ENCODE results near the gene OGFOD2.

Gene OGFOD2

DNA sequence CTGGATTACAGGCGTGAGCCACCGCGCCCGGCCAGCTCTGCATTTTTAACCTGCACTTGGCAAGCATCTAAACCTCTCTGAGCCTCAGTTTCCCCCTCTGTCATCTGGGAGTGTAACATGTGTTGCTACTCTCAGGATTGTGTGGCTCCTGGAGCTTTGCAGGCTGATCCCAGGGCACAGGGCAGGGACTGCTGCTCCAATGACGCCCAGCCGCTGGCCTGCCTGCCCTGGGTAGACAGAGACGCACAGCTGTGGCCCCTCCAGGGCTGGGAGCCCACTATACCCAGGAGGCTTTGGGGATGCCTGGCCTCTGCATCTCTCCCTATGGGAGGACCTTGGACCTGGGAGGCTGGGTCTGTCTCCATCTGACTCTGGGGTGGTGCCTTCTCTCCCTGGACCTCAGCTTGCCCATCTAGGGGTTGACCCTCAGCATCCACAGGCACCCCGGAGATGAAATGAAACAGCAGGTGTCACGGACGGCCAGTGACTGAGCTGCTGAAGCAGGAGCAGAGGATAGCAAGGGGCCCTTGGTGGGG is 19.2 kb downstream of the OGFOD2 start:
- Histone ChIP-seq H3K27ac (ENCODE audit: low read length) (no peak overlapping the region), H3K27me3 (ENCODE audit: low read depth, low read length) (no peaks in the 10 kb centered on the region), H3K4me1 (ENCODE audit: control insufficient read depth in 1 of 2, insufficient read depth in 2 of 2, low read length in 2 of 2) (peaks cover 4 to 11% of the 10 kb centered on the region in 2 donors), H3K36me3 (ENCODE audit: control insufficient read depth in 1 of 2, insufficient read depth in 2 of 2, low read length in 2 of 2) (peaks cover 0 to 26% of the 10 kb centered on the region in 2 donors), H3K9me3 (ENCODE audit: control insufficient read depth in 1 of 2, low read length in 2 of 2) (no peaks in the 10 kb centered on the region), H3K4me3 (ENCODE audit: low read depth in 1 of 2, low read length in 2 of 2) (no peak overlapping the region)

DNA sequence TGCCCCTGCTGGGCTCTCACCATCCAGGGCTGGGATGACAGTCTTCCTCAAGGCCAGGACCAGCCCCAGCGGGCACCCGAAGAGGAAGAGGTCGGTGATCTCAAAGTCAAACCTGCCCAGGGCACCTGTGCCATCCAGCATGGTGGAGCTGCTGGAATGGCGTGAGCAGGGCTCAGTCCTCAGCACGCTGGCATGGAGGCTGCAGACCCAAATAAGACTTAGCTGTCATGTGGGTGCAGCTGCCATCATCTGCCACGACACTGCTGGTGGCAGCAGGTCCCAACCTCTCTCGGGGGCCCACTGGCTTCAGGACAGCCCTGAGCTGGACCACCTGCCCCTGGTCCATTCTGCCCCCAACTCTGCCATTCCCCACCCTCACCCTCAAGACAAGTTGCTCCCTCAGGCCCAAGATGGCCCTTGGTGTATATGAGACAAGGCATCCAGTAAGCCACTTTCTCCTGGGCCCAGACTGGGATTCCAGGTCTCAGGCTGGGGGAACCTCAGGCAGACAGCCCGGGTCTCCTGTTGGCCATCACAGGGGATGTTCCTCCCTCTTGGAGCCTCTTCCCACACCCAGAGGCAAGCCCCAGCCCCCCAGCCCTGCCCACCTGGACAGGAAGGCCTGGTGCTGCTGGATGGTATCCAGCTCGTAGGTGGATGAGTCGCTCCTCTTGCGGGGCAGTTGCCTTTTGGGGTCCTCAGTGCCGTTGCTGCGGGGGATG is 19.9 kb downstream of the OGFOD2 start:
- H3K27me3 ChIP-seq (ENCODE audit: low read depth, low read length), result no peaks in the 10 kb centered on the region
- peaks cover 4 to 11% of the 10 kb centered on the region in 2 donors for H3K4me1 ChIP-seq (ENCODE audit: control insufficient read depth in 1 of 2, insufficient read depth in 2 of 2, low read length in 2 of 2)
- H3K27ac ChIP-seq (ENCODE audit: low read length), result no peak overlapping the region
- peaks cover 0 to 33% of the 10 kb centered on the region in 2 donors for H3K36me3 ChIP-seq (ENCODE audit: control insufficient read depth in 1 of 2, insufficient read depth in 2 of 2, low read length in 2 of 2)
- no peaks in the 10 kb centered on the region for H3K9me3 ChIP-seq (ENCODE audit: control insufficient read depth in 1 of 2, low read length in 2 of 2)
- H3K4me3 ChIP-seq (ENCODE audit: low read depth in 1 of 2, low read length in 2 of 2), result no peak overlapping the region

DNA sequence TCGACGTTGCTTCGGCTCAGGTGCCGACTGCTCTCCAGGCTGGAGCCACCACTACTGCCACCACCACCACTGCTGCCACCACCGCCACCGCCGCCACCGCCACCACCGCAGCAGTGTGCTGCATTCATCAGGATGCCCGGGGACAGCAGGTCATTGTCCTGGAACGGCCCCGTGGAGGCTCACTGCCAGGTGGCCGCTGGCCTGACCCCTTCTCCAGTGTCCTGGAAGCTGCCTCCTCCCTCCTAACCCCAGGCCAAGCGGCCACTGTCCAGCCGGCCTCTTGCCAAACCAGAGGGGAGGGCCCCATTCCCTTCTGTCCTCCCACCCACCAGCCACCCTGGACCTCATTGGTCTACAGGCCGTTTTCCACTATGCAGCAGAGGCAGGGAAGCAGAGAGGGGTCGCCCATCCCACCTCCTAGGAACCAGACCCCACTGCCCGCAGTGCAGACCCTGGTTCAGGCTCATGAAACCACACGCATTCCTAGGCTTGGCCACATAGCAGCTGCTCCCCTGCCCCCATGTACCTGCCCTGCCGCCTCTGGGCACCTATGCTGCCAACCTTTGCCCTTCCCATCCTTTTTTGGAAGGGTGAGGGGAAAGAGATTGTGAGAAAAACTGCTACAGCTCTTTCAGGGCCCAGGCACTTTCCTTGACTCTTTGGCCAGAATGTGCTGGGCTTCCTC is 20.6 kb downstream of the OGFOD2 start:
- peaks cover 4 to 11% of the 10 kb centered on the region in 2 donors for H3K4me1 ChIP-seq (ENCODE audit: control insufficient read depth in 1 of 2, insufficient read depth in 2 of 2, low read length in 2 of 2)
- no peaks in the 10 kb centered on the region for H3K9me3 ChIP-seq (ENCODE audit: control insufficient read depth in 1 of 2, low read length in 2 of 2)
- peaks cover 0 to 39% of the 10 kb centered on the region in 2 donors for H3K36me3 ChIP-seq (ENCODE audit: control insufficient read depth in 1 of 2, insufficient read depth in 2 of 2, low read length in 2 of 2)
- H3K27me3 ChIP-seq (ENCODE audit: low read depth, low read length), result no peaks in the 10 kb centered on the region
- H3K27ac ChIP-seq (ENCODE audit: low read length), result no peak overlapping the region
- H3K4me3 ChIP-seq (ENCODE audit: low read depth in 1 of 2, low read length in 2 of 2), result no peak overlapping the region

DNA sequence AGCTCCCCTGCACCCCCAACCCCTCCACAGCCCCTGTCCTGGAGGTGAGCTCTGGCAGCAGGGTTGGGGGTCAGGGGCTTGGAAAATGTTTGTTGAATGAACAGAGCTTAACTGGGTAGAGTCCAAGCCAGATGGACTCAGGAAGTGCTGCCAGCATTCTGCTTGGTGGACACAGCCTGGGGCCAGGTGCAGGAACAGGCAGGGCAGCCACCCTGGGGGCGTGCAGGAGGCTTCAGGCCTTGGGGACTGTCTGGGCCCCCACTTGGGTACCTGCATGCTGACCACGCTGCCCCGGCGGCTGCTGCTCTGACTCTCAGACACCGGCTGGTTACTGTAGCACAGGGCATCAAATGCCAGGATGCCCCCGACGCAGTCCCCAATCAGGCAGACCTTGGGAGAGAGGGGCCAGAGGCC is 21.2 kb downstream of the OGFOD2 start:
- H3K36me3 ChIP-seq (ENCODE audit: control insufficient read depth in 1 of 2, insufficient read depth in 2 of 2, low read length in 2 of 2), result peaks cover 0 to 41% of the 10 kb centered on the region in 2 donors
- no peaks in the 10 kb centered on the region for H3K9me3 ChIP-seq (ENCODE audit: control insufficient read depth in 1 of 2, low read length in 2 of 2)
- no peak overlapping the region for H3K4me3 ChIP-seq (ENCODE audit: low read depth in 1 of 2, low read length in 2 of 2)
- peaks cover 4 to 11% of the 10 kb centered on the region in 2 donors for H3K4me1 ChIP-seq (ENCODE audit: control insufficient read depth in 1 of 2, insufficient read depth in 2 of 2, low read length in 2 of 2)
- no peak overlapping the region for H3K27ac ChIP-seq (ENCODE audit: low read length)
- H3K27me3 ChIP-seq (ENCODE audit: low read depth, low read length), result no peaks in the 10 kb centered on the region

DNA sequence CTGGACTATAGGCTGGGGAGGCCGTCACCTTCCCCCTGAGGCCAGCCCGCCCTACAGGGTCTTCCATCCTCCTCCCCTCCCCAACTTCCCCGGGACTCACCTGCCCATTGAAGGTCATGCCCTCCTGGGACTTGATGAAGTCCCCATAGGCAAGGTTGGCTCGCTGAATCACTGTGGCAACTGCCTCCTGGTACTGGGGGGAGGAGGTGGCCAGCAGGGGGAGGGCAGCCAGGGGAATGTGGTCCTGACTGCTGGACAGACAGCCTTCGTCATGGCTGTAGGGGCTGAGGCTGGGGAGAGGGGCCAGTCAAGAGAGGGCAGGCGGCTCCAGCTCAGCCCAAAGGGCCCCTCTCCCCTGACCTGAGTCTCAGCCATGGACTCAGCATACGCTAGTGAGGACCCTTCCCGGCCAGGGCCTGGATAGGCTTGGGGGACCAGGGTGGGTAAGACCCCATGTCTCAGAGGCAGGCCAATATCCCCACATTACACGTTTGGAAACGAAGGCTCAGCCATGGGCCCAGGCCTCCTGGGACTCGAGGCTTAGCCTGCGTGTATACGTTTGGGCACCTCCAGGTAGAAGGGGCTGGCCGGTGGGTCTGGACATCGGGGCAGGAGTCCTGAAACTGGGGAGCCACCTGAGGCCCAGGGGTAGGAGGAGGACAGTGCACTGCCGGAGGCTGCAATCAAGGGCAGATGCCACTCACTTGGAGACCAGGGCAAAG is 21.7 kb downstream of the OGFOD2 start:
- no peaks in the 10 kb centered on the region for H3K27me3 ChIP-seq (ENCODE audit: low read depth, low read length)
- no peak overlapping the region for H3K4me3 ChIP-seq (ENCODE audit: low read depth in 1 of 2, low read length in 2 of 2)
- peaks cover 0 to 40% of the 10 kb centered on the region in 2 donors for H3K36me3 ChIP-seq (ENCODE audit: control insufficient read depth in 1 of 2, insufficient read depth in 2 of 2, low read length in 2 of 2)
- no peaks in the 10 kb centered on the region for H3K9me3 ChIP-seq (ENCODE audit: control insufficient read depth in 1 of 2, low read length in 2 of 2)
- H3K4me1 ChIP-seq (ENCODE audit: control insufficient read depth in 1 of 2, insufficient read depth in 2 of 2, low read length in 2 of 2), result peaks cover 4 to 11% of the 10 kb centered on the region in 2 donors
- no peak overlapping the region for H3K27ac ChIP-seq (ENCODE audit: low read length)

DNA sequence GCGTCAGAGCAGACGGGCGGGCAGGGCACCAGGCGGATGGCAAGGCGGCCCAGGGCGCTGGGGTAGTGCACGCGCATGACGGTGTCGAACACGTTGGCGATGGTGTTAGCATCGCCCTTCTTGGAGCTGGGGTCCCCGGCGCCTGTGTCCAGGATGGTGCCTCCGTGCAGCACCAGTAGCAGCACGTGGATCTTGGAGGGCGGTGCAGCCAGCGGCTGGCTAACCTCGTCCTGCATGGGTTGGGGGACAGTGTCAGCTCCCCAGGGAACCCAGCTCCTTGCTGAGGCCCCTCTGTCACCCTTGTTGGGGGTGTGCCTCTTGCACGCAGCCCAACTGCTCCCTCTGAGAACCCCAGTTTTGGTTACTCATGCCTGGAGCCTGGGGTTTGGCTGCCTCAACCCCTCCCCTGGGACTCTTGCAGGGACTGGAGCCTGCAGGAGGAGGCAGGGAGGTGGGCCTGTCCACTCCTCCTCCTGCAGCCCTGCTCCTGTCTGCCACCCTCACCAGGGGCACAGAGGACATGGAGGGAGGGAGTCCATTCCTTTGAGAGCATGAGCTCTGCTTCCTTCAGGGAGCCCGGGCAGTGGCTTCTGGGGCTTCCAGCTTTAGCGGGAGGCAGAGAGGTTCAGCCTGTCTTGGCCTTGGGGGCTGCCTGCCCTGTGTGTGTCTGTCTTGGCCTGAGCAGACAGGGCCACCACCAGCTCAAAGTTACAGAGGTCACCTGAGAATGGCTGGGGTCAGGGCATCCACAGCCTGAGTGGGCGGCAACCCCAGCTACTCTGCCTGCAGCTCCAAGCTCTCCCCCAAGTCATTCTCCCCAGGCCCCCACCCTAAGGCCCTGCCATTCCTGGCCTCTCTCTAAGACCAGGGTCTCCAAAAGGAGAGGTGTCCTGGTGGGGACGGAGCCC is 22.6 kb downstream of the OGFOD2 start:
- H3K36me3 ChIP-seq (ENCODE audit: control insufficient read depth in 1 of 2, insufficient read depth in 2 of 2, low read length in 2 of 2), result peaks cover 0 to 40% of the 10 kb centered on the region in 2 donors
- H3K9me3 ChIP-seq (ENCODE audit: control insufficient read depth in 1 of 2, low read length in 2 of 2), result no peaks in the 10 kb centered on the region
- peaks cover 4 to 11% of the 10 kb centered on the region in 2 donors for H3K4me1 ChIP-seq (ENCODE audit: control insufficient read depth in 1 of 2, insufficient read depth in 2 of 2, low read length in 2 of 2)
- H3K27ac ChIP-seq (ENCODE audit: low read length), result no peak overlapping the region
- H3K4me3 ChIP-seq (ENCODE audit: low read depth in 1 of 2, low read length in 2 of 2), result no peak overlapping the region
- H3K27me3 ChIP-seq (ENCODE audit: low read depth, low read length), result no peaks in the 10 kb centered on the region

DNA sequence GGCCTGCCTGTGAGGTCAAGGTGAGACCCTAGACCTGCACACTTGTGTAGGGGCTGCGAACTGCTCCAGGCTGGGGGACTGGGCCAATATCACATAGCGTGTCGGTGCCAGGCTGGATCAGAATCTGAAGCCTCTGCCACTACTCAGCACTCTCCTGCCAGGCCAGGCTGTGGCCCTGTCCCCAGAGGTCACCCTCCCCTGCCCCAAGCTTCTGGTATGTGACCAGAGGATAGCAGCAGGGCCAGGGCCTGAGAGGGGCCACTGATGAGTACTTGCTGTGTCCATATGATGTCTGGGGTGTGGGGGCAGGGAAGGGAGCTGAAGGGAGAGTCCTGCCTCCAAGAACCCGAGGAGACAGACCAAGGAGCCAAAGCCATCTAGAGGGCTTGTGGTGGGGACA is 23.3 kb downstream of the OGFOD2 start:
- Histone ChIP-seq H3K36me3 (ENCODE audit: control insufficient read depth in 1 of 2, insufficient read depth in 2 of 2, low read length in 2 of 2) (peaks cover 0 to 40% of the 10 kb centered on the region in 2 donors), H3K9me3 (ENCODE audit: control insufficient read depth in 1 of 2, low read length in 2 of 2) (no peaks in the 10 kb centered on the region), H3K27ac (ENCODE audit: low read length) (no peak overlapping the region), H3K4me3 (ENCODE audit: low read depth in 1 of 2, low read length in 2 of 2) (no peak overlapping the region), H3K4me1 (ENCODE audit: control insufficient read depth in 1 of 2, insufficient read depth in 2 of 2, low read length in 2 of 2) (peaks cover 4 to 11% of the 10 kb centered on the region in 2 donors), H3K27me3 (ENCODE audit: low read depth, low read length) (no peaks in the 10 kb centered on the region)

DNA sequence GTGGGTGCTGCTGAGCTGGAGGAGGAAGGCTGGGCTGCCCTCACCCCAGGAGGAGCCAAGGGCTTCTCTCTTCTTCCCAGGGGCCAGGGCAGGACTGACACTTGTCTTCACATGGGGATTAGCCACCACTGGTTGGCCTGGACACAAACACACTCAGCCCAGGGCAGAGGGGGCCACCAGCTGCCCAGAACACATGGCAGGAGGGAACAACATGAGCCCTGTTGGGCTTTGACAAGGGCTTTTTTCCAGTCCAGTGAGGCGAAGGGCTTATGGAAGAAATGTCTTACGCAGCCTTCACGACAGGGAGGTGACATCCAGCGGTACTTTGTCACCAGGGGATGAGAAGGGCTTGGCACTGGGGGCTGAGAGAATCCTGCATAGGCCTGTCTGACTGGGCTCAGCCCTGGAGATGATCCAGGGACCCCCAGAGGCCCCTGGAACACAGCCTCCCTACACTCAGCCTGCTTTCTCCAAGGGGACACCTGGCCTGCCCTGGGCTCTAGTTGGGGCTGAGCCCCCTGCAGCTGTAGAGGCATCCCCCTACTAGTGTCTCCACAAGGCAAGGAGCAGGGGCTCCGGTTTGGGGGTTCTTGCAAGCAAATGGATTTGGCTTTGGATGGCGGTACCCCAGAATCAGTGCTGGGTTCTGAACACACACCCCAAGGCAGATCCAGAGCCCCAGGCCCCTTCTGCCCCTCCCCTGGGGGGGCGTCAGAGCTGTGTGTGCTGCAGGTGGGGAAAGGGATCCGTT is 24.3 kb downstream of the OGFOD2 start:
- Histone ChIP-seq H3K4me1 (ENCODE audit: control insufficient read depth in 1 of 2, insufficient read depth in 2 of 2, low read length in 2 of 2) (peaks cover 4 to 11% of the 10 kb centered on the region in 2 donors), H3K27ac (ENCODE audit: low read length) (no peak overlapping the region)

DNA sequence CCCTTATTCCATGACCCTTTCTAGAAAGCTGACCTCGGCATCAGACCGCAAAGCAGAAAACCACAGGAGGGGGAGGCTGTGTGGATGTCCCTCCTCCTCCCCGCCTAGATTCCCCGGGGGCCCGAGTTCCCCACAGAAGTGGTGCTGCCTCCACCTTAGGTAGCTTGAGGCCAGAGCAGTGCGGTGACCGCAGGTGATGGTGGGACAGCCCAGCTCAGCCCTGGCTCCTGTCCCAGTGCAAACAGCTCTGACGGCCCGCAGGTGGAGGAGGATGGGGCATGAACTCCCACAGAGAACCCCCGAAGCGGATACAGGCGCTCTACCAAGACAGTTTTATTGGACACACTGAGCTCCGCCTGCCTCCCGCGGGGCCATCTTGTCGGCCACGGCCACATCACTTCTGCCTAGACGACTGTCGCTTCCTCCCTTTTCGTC is 25.0 kb downstream of the OGFOD2 start:
- H3K27me3 ChIP-seq (ENCODE audit: low read depth, low read length), result no peaks in the 10 kb centered on the region
- peaks cover 4 to 11% of the 10 kb centered on the region in 2 donors for H3K4me1 ChIP-seq (ENCODE audit: control insufficient read depth in 1 of 2, insufficient read depth in 2 of 2, low read length in 2 of 2)
- H3K36me3 ChIP-seq (ENCODE audit: control insufficient read depth in 1 of 2, insufficient read depth in 2 of 2, low read length in 2 of 2), result peaks cover 0 to 51% of the 10 kb centered on the region in 2 donors
- H3K4me3 ChIP-seq (ENCODE audit: low read depth in 1 of 2, low read length in 2 of 2), result no peak overlapping the region
- no peaks in the 10 kb centered on the region for H3K9me3 ChIP-seq (ENCODE audit: control insufficient read depth in 1 of 2, low read length in 2 of 2)
- H3K27ac ChIP-seq (ENCODE audit: low read length), result no peak overlapping the region

More for the DNA sequence above, 24.3 kb downstream of the OGFOD2 start:
- H3K9me3 ChIP-seq (ENCODE audit: control insufficient read depth in 1 of 2, low read length in 2 of 2), result no peaks in the 10 kb centered on the region
- no peaks in the 10 kb centered on the region for H3K27me3 ChIP-seq (ENCODE audit: low read depth, low read length)
- H3K36me3 ChIP-seq (ENCODE audit: control insufficient read depth in 1 of 2, insufficient read depth in 2 of 2, low read length in 2 of 2), result peaks cover 0 to 45% of the 10 kb centered on the region in 2 donors
- H3K4me3 ChIP-seq (ENCODE audit: low read depth in 1 of 2, low read length in 2 of 2), result no peak overlapping the region

DNA sequence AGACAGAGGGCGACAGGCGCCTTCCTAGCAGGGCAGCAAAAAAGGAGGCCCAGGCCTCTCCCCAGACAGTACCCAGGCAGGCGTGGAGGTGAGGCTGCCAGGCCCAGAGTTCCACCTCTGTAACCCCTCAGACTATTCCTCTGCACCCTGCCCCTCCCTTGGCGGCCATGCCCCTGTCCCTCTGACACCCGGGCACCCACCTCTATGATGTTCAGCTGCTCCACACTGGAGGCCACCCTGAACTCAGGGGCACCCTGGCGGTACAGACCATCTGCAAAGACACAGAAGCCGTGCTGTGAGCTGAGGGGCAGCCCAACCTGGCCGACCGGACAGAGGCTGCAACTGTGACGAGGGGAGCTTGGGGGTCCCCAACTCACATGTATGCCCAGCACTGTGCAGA is 25.5 kb downstream of the OGFOD2 start:
- H3K27ac ChIP-seq (ENCODE audit: low read length), result no peak overlapping the region
- no peak overlapping the region for H3K4me3 ChIP-seq (ENCODE audit: low read depth in 1 of 2, low read length in 2 of 2)
- no peaks in the 10 kb centered on the region for H3K27me3 ChIP-seq (ENCODE audit: low read depth, low read length)
- H3K4me1 ChIP-seq (ENCODE audit: control insufficient read depth in 1 of 2, insufficient read depth in 2 of 2, low read length in 2 of 2), result peaks cover 4 to 9% of the 10 kb centered on the region in 2 donors
- H3K36me3 ChIP-seq (ENCODE audit: control insufficient read depth in 1 of 2, insufficient read depth in 2 of 2, low read length in 2 of 2), result peaks cover 0 to 53% of the 10 kb centered on the region in 2 donors
- no peaks in the 10 kb centered on the region for H3K9me3 ChIP-seq (ENCODE audit: control insufficient read depth in 1 of 2, low read length in 2 of 2)

Measured in muscle layer of duodenum (tissue), 2 donors.